BJ (cell line): ENCODE measurements around the gene MICAL3. TPM values are rescaled to one million over a fixed set of nuclear protein-coding genes. Genes with fewer than 3 reads are reported as not detected.

ENCODE experiments used
- CTCF ChIA-PET: fragments of 350-600 bp; formaldehyde crosslinking; extraction: SDS; loops from one replicate; lab custom pipeline; 2021; ENCODE audit warnings: antibody characterized with exemption, inconsistent platforms; lab: Yijun Ruan, JAX
- POLR2A ChIA-PET: fragments of 300-600 bp; sonication (Branson Sonifier 250); formaldehyde crosslinking; extraction: SDS; loops from one replicate; lab custom pipeline; 2021; ENCODE audit warnings: antibody characterized with exemption; lab: Charles Lee
- DNase-seq: peaks from one replicate; pipeline ENCODE4 v3.0.0-alpha.2; 2011; ENCODE audit warnings: low read depth
- H3K27me3 ChIP-seq: 2 replicates; pipeline ENCODE4 v1.6.0; 2011; ENCODE audit warnings: low read length; ENCODE audit not compliant: control insufficient read depth, insufficient read depth
- H3K36me3 ChIP-seq: 2 replicates; pipeline ENCODE4 v1.5.1; 2011; ENCODE audit warnings: low read length; ENCODE audit not compliant: control insufficient read depth, insufficient read depth
- H3K4me3 ChIP-seq: 2 replicates; pipeline ENCODE4 v1.5.1; 2011; ENCODE audit warnings: low read depth, mild to moderate bottlenecking, control low read depth, low read length
- polyA plus RNA-seq: library from polyadenylated mRNA; depleted of rRNA; stranded (reverse); fragments of >200 nt; gene quantifications from 2 replicates; pipeline ENCODE4 v1.2.3, GENCODE V29; 2011
- TF ChIP-seq, protein P1 (sequence below): IDR thresholded peaks from 2 replicates; pipeline ENCODE4 v1.5.1; 2011; ENCODE audit warnings: low read depth, mild to moderate bottlenecking, control low read depth, inconsistent platforms, low read length, moderate library complexity; ENCODE audit not compliant: insufficient read depth

The MICAL3 gene
- polyA plus RNA-seq, 1 experiment: 16.4 TPM

DNA sequence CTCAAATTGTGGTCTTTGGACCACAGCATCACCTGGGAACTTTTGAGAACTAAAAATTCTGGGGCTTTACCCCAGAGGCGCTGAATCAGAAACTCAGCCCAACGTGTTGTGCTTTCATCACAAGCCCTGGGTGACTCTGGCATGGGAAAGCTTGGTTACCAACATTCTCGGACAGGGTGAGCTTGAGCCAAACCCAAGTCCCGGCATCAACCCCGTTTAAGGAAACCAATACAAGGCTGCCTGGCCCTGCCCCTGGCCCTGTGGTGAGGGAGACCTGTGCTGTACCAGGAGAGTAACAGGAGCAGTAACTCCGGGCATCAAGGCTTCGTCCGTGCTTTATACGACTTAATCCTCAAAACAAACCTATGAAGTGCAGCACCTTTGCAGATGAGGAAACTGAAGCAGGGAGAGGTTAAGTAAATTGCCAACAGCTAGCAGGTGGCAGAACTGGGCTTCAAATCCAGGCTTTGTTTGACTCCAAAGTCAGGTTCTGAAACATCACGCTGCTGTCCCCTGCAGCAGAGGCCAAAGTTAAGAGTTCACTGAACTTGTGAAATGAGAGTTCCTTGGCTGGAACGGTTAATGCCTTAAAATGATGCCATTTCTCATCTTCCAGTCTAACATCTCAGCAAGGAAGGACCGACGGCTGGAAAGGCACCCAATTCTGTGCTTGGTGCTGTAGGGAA lies 186.0 kb downstream of the MICAL3 start:
- Histone ChIP-seq H3K4me3 (no peak overlapping the region), H3K27me3 (no peaks in the 10 kb centered on the region), H3K36me3 (peaks cover 20% of the 10 kb centered on the region)
- CTCF ChIA-PET: interaction anchor here (1.6 to 11.5 kb wide), 2 partner anchors 8 to 236 kb away, joined by 5 to 172 read pairs; partner anchors contain the start of gene PEX26
- TF ChIP-seq, protein P1, sequence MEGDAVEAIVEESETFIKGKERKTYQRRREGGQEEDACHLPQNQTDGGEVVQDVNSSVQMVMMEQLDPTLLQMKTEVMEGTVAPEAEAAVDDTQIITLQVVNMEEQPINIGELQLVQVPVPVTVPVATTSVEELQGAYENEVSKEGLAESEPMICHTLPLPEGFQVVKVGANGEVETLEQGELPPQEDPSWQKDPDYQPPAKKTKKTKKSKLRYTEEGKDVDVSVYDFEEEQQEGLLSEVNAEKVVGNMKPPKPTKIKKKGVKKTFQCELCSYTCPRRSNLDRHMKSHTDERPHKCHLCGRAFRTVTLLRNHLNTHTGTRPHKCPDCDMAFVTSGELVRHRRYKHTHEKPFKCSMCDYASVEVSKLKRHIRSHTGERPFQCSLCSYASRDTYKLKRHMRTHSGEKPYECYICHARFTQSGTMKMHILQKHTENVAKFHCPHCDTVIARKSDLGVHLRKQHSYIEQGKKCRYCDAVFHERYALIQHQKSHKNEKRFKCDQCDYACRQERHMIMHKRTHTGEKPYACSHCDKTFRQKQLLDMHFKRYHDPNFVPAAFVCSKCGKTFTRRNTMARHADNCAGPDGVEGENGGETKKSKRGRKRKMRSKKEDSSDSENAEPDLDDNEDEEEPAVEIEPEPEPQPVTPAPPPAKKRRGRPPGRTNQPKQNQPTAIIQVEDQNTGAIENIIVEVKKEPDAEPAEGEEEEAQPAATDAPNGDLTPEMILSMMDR: no peak
- DNase-seq: no peak
- POLR2A ChIA-PET: no interaction called here

DNA sequence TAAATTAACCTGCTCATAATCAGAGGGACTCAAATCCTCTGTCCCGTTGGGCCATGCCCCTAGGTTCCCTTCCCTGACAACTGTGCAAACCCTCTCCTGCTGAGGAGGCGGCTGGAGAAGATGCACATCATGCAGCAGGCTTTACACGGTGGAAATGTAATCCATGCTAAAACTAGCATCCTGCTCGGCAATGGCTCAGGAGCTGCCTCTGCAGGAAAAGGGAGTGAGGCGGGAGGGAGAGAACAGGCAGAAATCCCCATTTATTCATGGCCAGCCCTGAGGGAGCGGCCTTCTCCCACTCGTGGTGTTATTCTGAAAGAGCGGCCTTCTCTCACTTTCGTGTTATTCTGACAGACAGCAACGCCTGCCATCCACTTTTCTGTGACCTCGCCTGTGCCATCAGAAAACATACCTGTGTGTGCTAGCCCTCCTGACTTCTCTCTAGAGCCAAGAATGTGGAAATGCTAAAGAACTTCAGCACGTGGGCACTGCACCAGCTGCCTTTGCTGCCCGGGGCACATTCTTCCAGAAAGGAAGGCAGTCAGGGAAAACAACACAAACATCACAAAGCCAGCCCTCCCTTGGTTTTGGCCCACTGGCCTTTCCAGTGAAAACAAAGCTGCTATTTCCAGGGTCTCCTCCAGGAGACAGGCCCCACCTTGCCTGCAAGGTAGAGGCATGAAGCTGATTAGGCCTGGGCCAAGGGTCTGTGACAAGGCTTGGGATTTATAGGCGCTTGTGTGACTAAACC lies 187.2 kb downstream of the MICAL3 start:
- no peak for DNase-seq
- Histone ChIP-seq H3K27me3 (no peaks in the 10 kb centered on the region), H3K36me3 (peaks cover 20% of the 10 kb centered on the region), H3K4me3 (no peak overlapping the region)
- ChIA-PET POLR2A (no interaction called here), CTCF (interaction anchor here (11.5 kb wide), 1 partner anchor 237 kb away, joined by 172 read pairs; the partner anchor contains the start of gene PEX26)
- TF ChIP-seq, protein P1: no peak

DNA sequence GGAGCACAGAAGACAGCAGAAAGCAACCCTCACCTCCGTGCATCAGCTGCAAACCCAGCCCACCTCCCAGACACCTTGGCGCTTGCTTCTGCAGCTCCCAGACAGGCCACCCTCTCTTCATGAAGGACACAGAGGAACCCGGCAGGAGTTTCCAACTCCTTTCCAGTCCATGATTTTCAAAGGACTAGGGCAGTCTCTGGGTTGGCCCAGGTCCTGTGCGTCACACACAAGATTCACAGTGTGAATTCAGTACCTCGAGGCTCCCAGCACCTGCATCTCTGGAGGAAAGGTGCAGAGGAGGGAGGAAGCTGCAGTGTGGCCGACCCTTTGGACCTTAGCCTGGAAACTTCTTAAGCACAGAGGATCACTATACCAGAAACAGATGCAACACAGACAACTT lies 189.1 kb downstream of the MICAL3 start:
- Histone ChIP-seq H3K36me3 (peaks cover 11% of the 10 kb centered on the region), H3K4me3 (no peak overlapping the region), H3K27me3 (no peaks in the 10 kb centered on the region)
- ChIA-PET CTCF (interaction anchor here (11.5 kb wide), 1 partner anchor 239 kb away, joined by 172 read pairs; the partner anchor contains the start of gene PEX26), POLR2A (no interaction called here)
- DNase-seq: no peak
- TF ChIP-seq, protein P1: no peak

DNA sequence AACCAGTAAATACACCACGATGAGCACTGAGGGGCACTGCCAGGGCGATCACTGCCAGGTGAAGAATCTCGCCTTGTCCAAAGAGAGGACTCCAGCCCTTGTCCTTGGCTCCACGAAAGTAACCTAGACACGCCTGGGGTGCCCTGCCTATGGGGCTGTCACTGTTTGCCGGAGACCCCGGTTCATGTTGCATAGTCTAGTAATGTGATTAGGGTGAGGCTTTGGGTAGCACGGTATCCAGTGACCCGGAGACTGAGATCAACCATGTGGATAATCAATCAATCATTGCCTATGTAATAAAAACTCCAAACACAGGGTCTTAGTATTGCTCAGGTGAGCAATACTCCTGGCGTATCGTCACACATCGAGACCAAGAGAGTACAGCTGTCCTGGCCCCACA lies 190.9 kb downstream of the MICAL3 start:
- H3K4me3 ChIP-seq: no peak overlapping the region
- TF ChIP-seq, protein P1: no peak
- ChIA-PET CTCF (interaction anchor here (0.9 to 11.5 kb wide), 2 partner anchors 11 to 241 kb away, joined by 3 to 172 read pairs; partner anchors contain the start of gene PEX26), POLR2A (no interaction called here)
- no peaks in the 10 kb centered on the region for H3K27me3 ChIP-seq
- no peak for DNase-seq
- peaks cover 13% of the 10 kb centered on the region for H3K36me3 ChIP-seq

DNA sequence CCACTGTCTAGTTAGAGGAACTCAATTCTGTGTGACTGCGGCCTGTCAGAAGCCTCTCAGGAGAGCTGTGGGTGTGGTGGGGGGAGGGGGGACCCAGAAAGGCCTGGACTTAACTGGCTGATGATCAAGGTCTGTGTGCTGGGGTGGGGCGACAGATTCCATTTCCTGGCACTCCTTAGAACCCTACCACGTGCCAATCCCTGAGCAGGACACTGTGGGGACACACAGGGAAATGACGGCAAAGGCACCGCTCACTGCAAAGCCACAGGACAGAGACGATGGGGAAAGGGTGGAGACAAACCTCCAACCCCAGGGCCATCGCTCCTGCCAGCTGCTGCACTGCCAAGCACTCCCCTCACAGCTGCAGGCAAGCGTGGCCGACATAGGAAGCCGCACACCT lies 191.7 kb downstream of the MICAL3 start:
- CTCF ChIA-PET: interaction anchor here (1.0 to 11.5 kb wide), 2 partner anchors 37 to 242 kb away, joined by 3 to 172 read pairs; partner anchors contain the start of gene PEX26
- no peaks in the 10 kb centered on the region for H3K27me3 ChIP-seq
- H3K4me3 ChIP-seq: no peak overlapping the region
- TF ChIP-seq, protein P1: no peak
- POLR2A ChIA-PET: interaction anchor here (0.7 kb wide), 1 partner anchor 274 kb away, joined by 5 read pairs; no protein-coding TSS in a partner anchor
- no peak for DNase-seq
- H3K36me3 ChIP-seq: peaks cover 9% of the 10 kb centered on the region
